Measurements from ENCODE around the gene PRDX6.

GRCh38 chr1:173476197-173476664 lies 904 bp upstream of the PRDX6 start:
- TF ChIP-seq CTCF (IDR thresholded peaks at IDR 0.05) (no peak), EZH2 (IDR thresholded peaks at IDR 0.05; ENCODE audit: borderline replicate concordance, insufficient read depth, low read depth, low read length, poor library complexity, severe bottlenecking) (no peak)
